K562 (cell line): ENCODE data around the gene CFAP69. TPM values are rescaled to one million over a fixed set of nuclear protein-coding genes. Genes with fewer than 3 reads are reported as not detected.

Experiments
- ATAC-seq: fragments of 200-7000 bp; cut with Tn5 transposase; 3 replicates; pipeline ENCODE4 v1.9.1; 2020; ENCODE audit warnings: moderate library complexity
- BruUV-seq: library from RNA; stranded (reverse); fragments of 400-500 nt; replicated peaks from 2 replicates; lab custom pipeline; 2021; lab: Mats Ljungman, UMichigan
- CTCF ChIA-PET: fragments of 300-600 bp; formaldehyde crosslinking; extraction: SDS; loops from one replicate; lab custom pipeline; 2021; ENCODE audit warnings: low intra/inter-chr PET ratio; lab: Yijun Ruan, JAX
- POLR2A ChIA-PET: fragments of 300-600, 350-650 bp; sonication (Branson Sonifier 250); formaldehyde crosslinking; extraction: SDS; loops from one replicate; lab custom pipeline; 2021; ENCODE audit warnings: antibody characterized with exemption, inconsistent platforms; lab: Yijun Ruan, JAX
- DNase-seq, 4 experiments: peaks; one replicate each; pipeline versions ENCODE4 v3.0.0 to v3.0.0-alpha.2; 2011 to 2018; ENCODE audit warnings: low spot score in 3 of 4, mixed read lengths in 3 of 4; ENCODE audit errors: extremely low read depth in 1 of 4
- FAIRE-seq: peaks from 2 replicates; lab custom pipeline; 2011; peaks lifted over from hg19 to GRCh38; lab: Jason Lieb, UNC
- H2AFZ ChIP-seq: 2 replicates; pipeline ENCODE4 v1.6.0; 2011; ENCODE audit warnings: low read depth, low read length, control low read depth, inconsistent platforms
- H3K27ac ChIP-seq: fragments of 200-600 bp; 3 replicates; pipeline ENCODE4 v1.8.0; 2011; ENCODE audit warnings: low read depth, mild to moderate bottlenecking, control low read depth, inconsistent platforms, low read length, moderate library complexity, mixed read lengths; ENCODE audit errors: extremely low read depth
- H3K27me3 ChIP-seq, 2 experiments: fragments of 300-600 bp in 1 of 2; 2 replicates in 1 of 2; 3 replicates in 1 of 2; pipeline versions ENCODE4 v1.6.0 to v1.8.0; 2011; ENCODE audit warnings: inconsistent platforms in 2 of 2, low read length in 2 of 2, mild to moderate bottlenecking in 1 of 2, mixed read lengths in 1 of 2, moderate library complexity in 1 of 2; ENCODE audit not compliant: control insufficient read depth in 2 of 2, insufficient read depth in 2 of 2
- H3K36me3 ChIP-seq: fragments of 300-600 bp; 3 replicates; pipeline ENCODE4 v1.8.0; 2011; ENCODE audit warnings: mild to moderate bottlenecking, low read length, inconsistent platforms; ENCODE audit not compliant: control insufficient read depth, insufficient read depth
- H3K4me1 ChIP-seq, 2 experiments: fragments of 200-600 bp in 1 of 2; replicated peaks in 1 of 2; 2 replicates in 1 of 2; 3 replicates in 1 of 2; pipeline versions ENCODE4 v1.5.1 to v1.8.0; 2011; ENCODE audit warnings: inconsistent platforms in 2 of 2, low read length in 2 of 2, mild to moderate bottlenecking in 1 of 2, mixed read lengths in 1 of 2, moderate library complexity in 1 of 2; ENCODE audit not compliant: control insufficient read depth in 2 of 2, insufficient read depth in 2 of 2
- H3K4me2 ChIP-seq: 2 replicates; pipeline ENCODE4 v1.6.1; 2011; ENCODE audit warnings: low read length, control low read depth, inconsistent platforms, mixed read lengths; ENCODE audit not compliant: insufficient read depth
- H3K4me3 ChIP-seq: fragments of 200-600 bp; sonication (generic), shearing (Covaris generic); 2 replicates; pipeline ENCODE4 v1.5.1; 2016; ENCODE audit warnings: control low read depth, inconsistent platforms
- H3K79me2 ChIP-seq: fragments of 200-600 bp; 3 replicates; pipeline ENCODE4 v1.8.0; 2011; ENCODE audit warnings: low read length, inconsistent platforms; ENCODE audit not compliant: control insufficient read depth, insufficient read depth
- H3K9ac ChIP-seq, 2 experiments: 2 replicates each; pipeline versions ENCODE4 v1.6.0 to v1.6.1; 2011; ENCODE audit warnings: low read depth in 2 of 2, low read length in 2 of 2, control low read depth in 1 of 2, inconsistent platforms in 1 of 2, mild to moderate bottlenecking in 1 of 2, mixed read lengths in 1 of 2; ENCODE audit not compliant: insufficient read depth in 1 of 2
- H3K9me1 ChIP-seq: one replicate; pipeline ENCODE4 v1.6.0; 2011; ENCODE audit warnings: inconsistent platforms, mild to moderate bottlenecking, low read length, moderate library complexity; ENCODE audit not compliant: control insufficient read depth, insufficient read depth
- H3K9me3 ChIP-seq: replicated peaks from 2 replicates; pipeline ENCODE4 v1.5.1; 2011; ENCODE audit warnings: low read depth, low read length, inconsistent platforms; ENCODE audit not compliant: control insufficient read depth, insufficient read depth
- H4K20me1 ChIP-seq: replicated peaks from 2 replicates; pipeline ENCODE4 v1.6.1; 2011; ENCODE audit warnings: low read length, inconsistent platforms, mixed read lengths; ENCODE audit not compliant: control insufficient read depth, insufficient read depth
- GTF2E2 ChIP-seq: fragments of 200-800 bp; sonication (Bioruptor generic); IDR thresholded peaks from 2 replicates; pipeline ENCODE4 v1.6.1; 2016; ENCODE audit warnings: missing genetic modification characterization, missing compliant biosample characterization
- HDAC3 ChIP-seq: fragments of 450-650 bp; IDR thresholded peaks from 2 replicates; pipeline ENCODE4 v1.6.1; 2018; ENCODE audit warnings: borderline replicate concordance, mild to moderate bottlenecking, moderate library complexity; ENCODE audit not compliant: partially characterized antibody
- KLF6 ChIP-seq: fragments of 250-450 bp; sonication (Bioruptor Pico); IDR thresholded peaks from 2 replicates; pipeline ENCODE4 v1.4.0; 2020; ENCODE audit warnings: mild to moderate bottlenecking, moderate library complexity, borderline replicate concordance
- MTF1 ChIP-seq: fragments of 250-450 bp; sonication (Bioruptor Pico); IDR thresholded peaks from 2 replicates; pipeline ENCODE4 v1.9.0; 2021; ENCODE audit warnings: moderate library complexity, mild to moderate bottlenecking, inconsistent platforms, borderline replicate concordance
- NFATC3 ChIP-seq: fragments of 450-650 bp; IDR thresholded peaks from 2 replicates; pipeline ENCODE4 v1.6.1; 2017; ENCODE audit warnings: mild to moderate bottlenecking
- NFE2L1 ChIP-seq: fragments of 450-650 bp; IDR thresholded peaks from 2 replicates; pipeline ENCODE4 v1.6.1; 2016; ENCODE audit warnings: missing genetic modification characterization, low read depth, mild to moderate bottlenecking, missing compliant biosample characterization, moderate library complexity, borderline replicate concordance
- POLR2AphosphoS2 ChIP-seq: IDR thresholded peaks from 2 replicates; pipeline ENCODE4 v1.6.1; 2012; ENCODE audit warnings: low read length, improper control_type of control experiment
- RUNX1 ChIP-seq: sonication (generic); IDR thresholded peaks from 2 replicates; pipeline ENCODE4 v1.6.1; 2016; ENCODE audit warnings: antibody characterized with exemption, low read depth
- SAFB ChIP-seq: fragments of 200-400 bp; formaldehyde crosslinking; IDR thresholded peaks from 2 replicates; pipeline ENCODE4 v1.6.1; 2017; ENCODE audit warnings: low read depth, low read length, borderline replicate concordance
- SMARCA5 ChIP-seq: fragments of 450-650 bp; IDR thresholded peaks from 2 replicates; pipeline ENCODE4 v1.6.1; 2016
- SNAPC5 ChIP-seq: fragments of 250-450 bp; sonication (Bioruptor Pico); IDR thresholded peaks from 2 replicates; pipeline ENCODE4 v1.8.0; 2021; ENCODE audit warnings: moderate library complexity, mild to moderate bottlenecking, inconsistent platforms
- TAF15 ChIP-seq: fragments of 200-400 bp; formaldehyde crosslinking; IDR thresholded peaks from 2 replicates; pipeline ENCODE4 v1.6.1; 2017; ENCODE audit warnings: mild to moderate bottlenecking, low read depth, low read length, moderate library complexity
- XRCC5 ChIP-seq: fragments of 200-400 bp; formaldehyde crosslinking; IDR thresholded peaks from 2 replicates; pipeline ENCODE4 v1.6.1; 2017; ENCODE audit warnings: low read depth, mild to moderate bottlenecking, low read length
- ZBTB5 ChIP-seq: fragments of 450-650 bp; IDR thresholded peaks from 2 replicates; pipeline ENCODE4 v1.6.1; 2017; ENCODE audit warnings: antibody characterized with exemption
- ZHX1 ChIP-seq: fragments of 150-350 bp; conservative IDR thresholded peaks from 2 replicates; pipeline ENCODE4 v1.6.1; 2014; ENCODE audit warnings: low read length
- ZNF143 ChIP-seq: sonication (generic); formaldehyde crosslinking; IDR thresholded peaks from 2 replicates; pipeline ENCODE4 v1.9.0; 2022; ENCODE audit warnings: mild to moderate bottlenecking, missing genetic modification reagents
- ZNF3 ChIP-seq: fragments of 250-450 bp; sonication (Bioruptor Pico); IDR thresholded peaks from 2 replicates; pipeline ENCODE4 v1.5.0; 2021; ENCODE audit warnings: mild to moderate bottlenecking, moderate library complexity
- WGBS: fragments of 100-300 bp; shearing (Covaris generic); methylation state at CpG from one replicate; pipeline ENCODE4 v1.1.6; 2016; ENCODE audit warnings: low coverage, mixed read lengths; ENCODE audit not compliant: insufficient coverage; ENCODE audit errors: missing lambda C conversion rate; 5-methylcytosine and 5-hydroxymethylcytosine counted together
- in situ Hi-C: fragments of 300-500 bp; cut with MboI; formaldehyde crosslinking; loops from 4 replicates; pipeline ENCODE4 v1.15.0; 2018; ENCODE audit warnings: inconsistent platforms, mixed read lengths
- intact Hi-C: fragments of 100-400 bp; cut with micrococcal nuclease; formaldehyde crosslinking; loops from 2 replicates; pipeline ENCODE4 v1.14.2; 2022
- polyA plus RNA-seq, 8 experiments: library from polyadenylated mRNA; depleted of rRNA in 4 of 8; stranded (reverse) in 5 of 8; unstranded in 3 of 8; fragments of >200 nt; fragmentation: Nextera tagmentation in 2 of 8; fragmentation: Illumina TruSeq in 1 of 8; extraction: Ambion mirVana in 2 of 8; extraction: Trizol in 1 of 8; gene quantifications; 2 replicates each; pipeline versions ENCODE4 v1.2.1 to v1.2.3, GENCODE V29; 2011 to 2014; ENCODE audit warnings: inconsistent platforms in 1 of 8, missing spikeins in 1 of 8
- total RNA-seq, 7 experiments: library from RNA; depleted of rRNA in 6 of 7; stranded (reverse); fragments of >200 nt in 6 of 7; fragmentation: Illumina TruSeq in 2 of 7; extraction: Trizol in 2 of 7; gene quantifications; 2 replicates each; pipeline versions ENCODE4 v1.2.1 to v1.2.3, GENCODE V29; 2011 to 2021; ENCODE audit warnings: low replicate concordance in 1 of 7
- TF ChIP-seq, protein P1 (sequence below): fragments of 250-450 bp; sonication (Bioruptor Pico); IDR thresholded peaks from 2 replicates; pipeline ENCODE4 v1.9.0; 2021; ENCODE audit warnings: mild to moderate bottlenecking

Gene CFAP69
- total and polyA plus RNA-seq, 9 of the 15 experiments (the other 6 are each of a cell fraction or from before 2014, with no cell fraction given), result 0.24 to 5.1 (median 1.7) TPM

DNA sequence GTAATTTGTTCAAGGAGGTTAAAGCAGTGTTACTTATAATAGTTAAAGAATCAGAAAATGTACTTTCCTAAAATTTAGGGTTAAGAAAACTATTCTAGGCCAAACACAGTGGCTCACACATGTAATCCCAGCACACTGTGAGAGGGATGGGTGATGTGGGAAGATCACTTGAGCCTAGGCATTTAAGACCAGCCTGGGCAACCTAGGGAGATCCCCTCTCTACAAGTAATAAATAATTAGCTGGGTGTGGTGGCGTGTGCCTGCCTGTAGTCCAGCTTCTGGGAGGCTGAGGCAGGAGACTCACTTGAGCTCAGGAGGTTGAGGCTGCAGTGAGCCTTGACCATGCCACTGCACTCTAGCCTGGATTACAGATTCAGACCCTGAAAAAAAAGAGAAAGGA lies 37.0 kb upstream of the CFAP69 start:
- in situ Hi-C loops, result no loop called here
- H3K27ac ChIP-seq, result no peak overlapping the region
- TF ChIP-seq ZBTB5 (no peak), SMARCA5 (no peak), HDAC3 (no peak), XRCC5 (no peak), ZNF3 (CRISPR knock-in tag) (no peak), ZHX1 (no peak), POLR2AphosphoS2 (no peak), NFATC3 (no peak), SNAPC5 (no peak), GTF2E2 (tag) (no peak), SAFB (no peak), RUNX1 (no peak), TAF15 (no peak), ZNF143 (no peak), MTF1 (no peak), NFE2L1 (tag) (no peak), KLF6 (CRISPR knock-in tag) (no peak)
- TF ChIP-seq, protein P1, sequence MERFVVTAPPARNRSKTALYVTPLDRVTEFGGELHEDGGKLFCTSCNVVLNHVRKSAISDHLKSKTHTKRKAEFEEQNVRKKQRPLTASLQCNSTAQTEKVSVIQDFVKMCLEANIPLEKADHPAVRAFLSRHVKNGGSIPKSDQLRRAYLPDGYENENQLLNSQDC, result no peak

More for the DNA sequence above, 37.0 kb upstream of the CFAP69 start:
- Histone ChIP-seq H3K79me2 (no peaks in the 10 kb centered on the region), H3K4me3 (no peak overlapping the region), H2AFZ (no peak overlapping the region), H3K9ac (no peak overlapping the region), H4K20me1 (no peaks in the 10 kb centered on the region), H3K9me1 (no peaks in the 10 kb centered on the region), H3K9me3 (no peaks in the 10 kb centered on the region), H3K4me2 (no peak overlapping the region), H3K27me3 (peaks cover 15% of the 10 kb centered on the region in 2 experiments; a peak in 4 of 5 replicates), H3K36me3 (no peaks in the 10 kb centered on the region), H3K4me1 (peaks cover 0 to 10% of the 10 kb centered on the region in 2 experiments; a peak in 2 of 5 replicates)
- ATAC-seq (no peak), DNase-seq (no peak), FAIRE-seq (no peak)
- WGBS, result 0% methylated on average over 1 of the region's 1 CpG
- BruUV-seq, result no TSS peak
- intact Hi-C loops, result no loop called here
- CTCF ChIA-PET, result no interaction called here
- POLR2A ChIA-PET, result interaction anchor here (0.9 kb wide), 1 partner anchor 12 kb away, joined by 3 read pairs; no protein-coding TSS in a partner anchor
